Esophagus (tissue), 2 donors: ENCODE measurements around the gene CCDC88C. TPM values are rescaled to one million over a fixed set of nuclear protein-coding genes. Genes with fewer than 3 reads are reported as not detected.

ENCODE experiments used
- H3K27ac ChIP-seq, 2 donors: one replicate each; pipeline ENCODE4 v1.5.1; 2013; ENCODE audit warnings: low read depth in 2 of 2, mild to moderate bottlenecking in 2 of 2, inconsistent platforms in 1 of 2, low read length in 1 of 2, moderate library complexity in 1 of 2
- H3K27me3 ChIP-seq, 2 donors: one replicate each; pipeline ENCODE4 v1.6.1; 2013; ENCODE audit warnings: low read length in 2 of 2, control low read depth in 1 of 2, mild to moderate bottlenecking in 1 of 2; ENCODE audit not compliant: insufficient read depth in 2 of 2, control insufficient read depth in 1 of 2
- H3K36me3 ChIP-seq, 2 donors: one replicate each; pipeline ENCODE4 v1.6.1; 2013; ENCODE audit warnings: low read length in 1 of 2; ENCODE audit not compliant: control insufficient read depth in 2 of 2, insufficient read depth in 2 of 2
- H3K4me1 ChIP-seq, 2 donors: one replicate each; pipeline ENCODE4 v1.6.1; 2013; ENCODE audit warnings: low read length in 1 of 2; ENCODE audit not compliant: control insufficient read depth in 2 of 2, insufficient read depth in 2 of 2
- H3K4me3 ChIP-seq, 2 donors: one replicate each; pipeline ENCODE4 v1.5.1; 2013; ENCODE audit warnings: low read length in 2 of 2, mild to moderate bottlenecking in 2 of 2, low read depth in 1 of 2, moderate library complexity in 1 of 2
- H3K9me3 ChIP-seq, 2 donors: one replicate each; pipeline ENCODE4 v1.6.1; 2013; ENCODE audit warnings: mild to moderate bottlenecking in 2 of 2, low read depth in 1 of 2, low read length in 1 of 2, moderate library complexity in 1 of 2; ENCODE audit not compliant: control insufficient read depth in 2 of 2, insufficient read depth in 1 of 2
- WGBS, 2 donors: extraction: QIAGEN DNeasy Blood & Tissue Kit; methylation state at CpG; one replicate each; pipeline ENCODE4 v1.1.7; 2013; 5-methylcytosine and 5-hydroxymethylcytosine counted together
- polyA plus RNA-seq, 2 donors: library from polyadenylated mRNA; stranded (reverse); fragments of 200-250 nt; gene quantifications; one replicate each; pipeline ENCODE4 v1.2.3, GENCODE V29; 2013
- donor health status: healthy with polysubstance abuse.
- donor health status: Bipolar disorder and iron deficiency.

CCDC88C gene
- polyA plus RNA-seq, 2 donors: 11.0 to 18.5 TPM

DNA sequence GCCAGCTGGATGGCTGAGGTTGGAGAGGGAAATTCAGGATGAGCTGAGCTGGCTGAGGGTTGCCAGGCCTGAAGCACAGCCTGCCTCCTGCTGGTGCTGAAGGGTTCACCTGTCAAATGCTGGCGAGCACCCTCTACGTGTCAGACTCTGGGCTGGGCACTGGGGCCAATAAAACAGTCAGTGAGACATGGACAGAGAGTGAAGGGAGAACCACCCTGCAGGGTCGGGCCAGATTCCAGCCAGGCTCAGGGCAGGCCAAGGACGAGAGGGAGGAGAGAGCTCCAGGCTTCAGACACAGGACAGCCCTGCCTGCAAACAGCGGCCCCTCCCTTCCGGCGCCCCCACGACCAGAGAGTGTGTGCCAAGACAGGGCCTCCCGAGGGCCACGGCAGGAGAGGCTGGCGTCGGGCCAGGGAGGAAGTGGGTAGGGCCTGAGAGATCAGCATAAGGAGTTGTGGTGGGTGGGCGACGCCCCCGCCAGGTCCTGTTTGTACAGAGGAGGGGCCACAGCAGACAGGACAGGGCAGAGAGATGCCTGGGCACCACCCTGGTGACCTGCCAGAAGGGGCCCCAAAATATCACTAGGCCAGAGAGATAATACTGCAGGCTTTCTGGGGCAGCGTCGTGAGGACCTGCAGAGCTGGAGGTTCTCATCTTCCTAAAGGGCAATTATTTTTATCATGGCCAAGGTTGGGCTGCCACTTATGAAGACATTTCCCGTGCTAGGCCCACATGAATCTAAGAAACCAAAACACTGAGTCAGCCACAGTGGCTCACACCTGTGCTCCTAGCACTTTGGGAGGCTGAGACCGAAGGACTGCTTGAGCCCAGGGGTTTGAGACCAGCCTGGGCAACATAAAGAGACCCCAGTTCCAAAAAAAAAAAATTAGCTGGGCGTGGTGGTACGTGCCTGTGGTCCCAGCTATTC, 100.0 kb downstream of the CCDC88C start:
- H3K36me3 ChIP-seq: peaks cover 0 to 28% of the 10 kb centered on the region in 2 donors
- 23 to 26% methylated on average over 21 of the region's 21 CpGs for WGBS, 2 donors
- no peaks in the 10 kb centered on the region for H3K4me1 ChIP-seq
- H3K27ac ChIP-seq: peak overlapping the region; percentile 40 to 71
- H3K4me3 ChIP-seq: no peak overlapping the region
- H3K27me3 ChIP-seq: no peaks in the 10 kb centered on the region
- no peaks in the 10 kb centered on the region for H3K9me3 ChIP-seq

DNA sequence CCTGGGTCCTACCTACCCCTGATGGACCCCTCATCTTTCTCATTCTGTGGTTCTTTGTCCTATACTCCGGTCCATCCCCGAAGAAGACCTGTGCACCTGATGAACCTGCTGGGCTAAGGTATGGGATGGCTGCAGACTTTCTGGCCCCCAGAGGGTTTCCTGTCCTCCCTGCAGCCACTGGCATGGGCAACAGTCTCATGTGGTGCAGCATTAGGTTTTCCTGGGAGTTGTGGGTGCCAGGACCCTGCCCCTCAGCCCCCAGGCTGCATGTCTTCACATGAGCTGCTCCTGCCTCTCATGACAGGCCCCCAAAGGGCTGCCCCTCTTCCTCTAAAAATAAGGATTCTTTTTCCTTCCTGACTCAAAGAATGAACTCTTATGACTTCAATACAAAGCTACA, 100.9 kb downstream of the CCDC88C start:
- H3K36me3 ChIP-seq: peaks cover 0 to 29% of the 10 kb centered on the region in 2 donors
- H3K27ac ChIP-seq: no peak overlapping the region

DNA sequence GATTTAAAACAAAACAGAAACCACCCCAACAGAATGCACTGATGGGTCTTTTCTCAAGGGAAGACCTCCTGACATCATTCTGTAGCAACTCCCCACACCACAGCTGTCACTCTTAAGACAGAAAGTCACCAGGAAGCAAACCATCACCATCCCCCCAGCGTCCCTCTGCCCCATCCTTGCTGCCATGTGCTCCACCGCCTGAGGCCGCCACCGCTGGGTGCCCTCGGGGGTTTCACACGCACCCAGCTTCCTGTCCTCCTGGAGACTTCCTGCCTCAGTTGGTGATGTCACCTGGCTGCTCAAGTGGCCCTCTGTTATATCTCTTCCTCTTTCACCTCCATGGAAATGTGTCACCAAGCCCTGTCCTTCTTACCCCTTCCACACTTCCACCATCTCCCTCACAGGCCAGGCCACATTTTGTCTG, 101.8 kb downstream of the CCDC88C start:
- H3K4me1 ChIP-seq: peaks cover 0 to 7% of the 10 kb centered on the region in 2 donors
- no peaks in the 10 kb centered on the region for H3K9me3 ChIP-seq
- peaks cover 2 to 27% of the 10 kb centered on the region in 2 donors for H3K36me3 ChIP-seq
- H3K4me3 ChIP-seq: no peak overlapping the region
- peak overlapping the region in 1 of 2 donors; percentile 35 for H3K27ac ChIP-seq
- WGBS, 2 donors: 66 to 76% methylated on average over 6 of the region's 6 CpGs
- H3K27me3 ChIP-seq: no peaks in the 10 kb centered on the region

More for the DNA sequence above, 100.9 kb downstream of the CCDC88C start:
- Histone ChIP-seq H3K27me3 (no peaks in the 10 kb centered on the region), H3K4me1 (no peaks in the 10 kb centered on the region), H3K4me3 (no peak overlapping the region), H3K9me3 (no peaks in the 10 kb centered on the region)
- 98 to 99% methylated on average over 2 of the region's 2 CpGs for WGBS, 2 donors

DNA sequence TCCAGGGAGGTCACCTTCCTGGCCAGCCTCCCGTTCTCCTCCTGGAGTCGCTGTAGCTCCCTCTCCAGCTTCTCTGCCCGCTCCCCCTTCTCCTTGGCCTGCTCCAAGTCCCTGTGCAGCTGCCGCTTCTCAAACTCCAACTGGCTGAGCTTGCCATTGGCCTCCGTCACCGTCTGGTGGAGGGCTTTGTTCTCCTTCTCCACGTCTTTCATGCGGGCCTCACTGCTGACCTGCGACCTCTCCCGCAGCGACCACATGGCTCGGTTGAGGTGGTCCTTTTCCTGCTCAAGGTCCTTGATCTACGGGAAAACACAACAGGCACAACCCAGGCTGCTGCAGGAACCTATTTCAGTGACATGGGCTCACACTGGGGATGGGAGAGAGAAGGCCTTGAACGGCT, 103.8 kb downstream of the CCDC88C start:
- peaks cover 8 to 30% of the 10 kb centered on the region in 2 donors for H3K36me3 ChIP-seq
- H3K27ac ChIP-seq: no peak overlapping the region
- no peak overlapping the region for H3K4me3 ChIP-seq
- H3K9me3 ChIP-seq: no peaks in the 10 kb centered on the region
- H3K4me1 ChIP-seq: peaks cover 0 to 7% of the 10 kb centered on the region in 2 donors
- H3K27me3 ChIP-seq: no peaks in the 10 kb centered on the region
- WGBS, 2 donors: 91 to 95% methylated on average over 14 of the region's 14 CpGs

DNA sequence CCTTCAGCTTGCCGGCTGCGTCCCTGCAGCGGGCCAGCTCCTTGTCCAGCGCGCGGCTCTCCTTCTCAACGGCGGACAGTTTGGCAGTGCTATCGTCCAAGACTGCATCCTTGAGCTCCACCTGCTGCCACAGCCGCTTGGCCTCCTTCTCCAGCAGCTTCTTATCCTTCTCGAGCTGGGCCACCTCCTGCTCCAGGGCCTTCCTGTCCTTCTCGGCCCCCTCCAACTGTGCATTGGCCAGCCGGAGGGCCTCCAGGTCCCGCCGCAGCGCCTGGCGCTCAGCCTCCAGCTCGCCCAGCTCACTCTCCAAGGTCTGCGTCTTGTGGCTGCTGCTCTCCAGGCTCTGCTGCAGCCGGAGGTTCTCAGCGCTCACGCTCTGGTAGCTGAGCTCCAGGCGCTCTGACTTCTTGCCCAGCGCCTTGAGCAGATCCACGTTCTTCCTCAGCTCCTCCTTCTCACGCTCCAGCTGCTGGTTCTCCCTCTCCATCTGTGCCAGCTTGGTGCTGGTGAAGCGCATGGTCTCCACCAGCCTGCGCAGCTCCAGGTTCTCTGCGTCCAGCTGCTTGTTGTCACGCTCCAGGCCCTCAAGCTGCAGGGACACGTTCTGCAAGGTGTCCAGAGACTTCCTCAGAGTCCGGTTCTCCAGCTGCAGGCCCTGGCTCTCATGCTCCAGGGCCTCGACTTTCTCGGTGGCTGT, 104.3 kb downstream of the CCDC88C start:
- Histone ChIP-seq H3K4me3 (no peak overlapping the region), H3K4me1 (peaks cover 0 to 7% of the 10 kb centered on the region in 2 donors), H3K36me3 (peaks cover 8 to 34% of the 10 kb centered on the region in 2 donors), H3K27ac (no peak overlapping the region), H3K9me3 (no peaks in the 10 kb centered on the region), H3K27me3 (no peaks in the 10 kb centered on the region)
- 91% methylated on average over 34 of the region's 34 CpGs for WGBS, 2 donors

DNA sequence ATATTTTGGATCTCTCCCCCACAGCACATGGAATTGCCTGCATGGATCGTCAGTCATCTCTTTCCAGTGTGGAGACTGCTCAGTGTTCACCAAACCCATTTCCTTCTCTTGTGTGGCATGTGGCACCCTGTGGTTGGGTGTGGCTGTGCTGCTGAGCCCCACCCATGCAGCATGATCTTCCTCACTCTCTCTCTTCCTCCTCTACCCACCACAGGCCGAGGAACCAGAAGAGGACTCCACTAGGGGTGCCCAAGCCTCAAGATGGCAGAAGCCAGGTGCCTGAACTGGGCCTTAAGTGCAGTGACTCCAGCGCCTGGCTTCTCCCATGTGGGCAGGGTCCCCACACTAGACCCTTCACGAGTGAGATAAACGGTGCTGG, 106.3 kb downstream of the CCDC88C start:
- Histone ChIP-seq H3K4me1 (peaks cover 0 to 7% of the 10 kb centered on the region in 2 donors), H3K4me3 (no peak overlapping the region), H3K27ac (no peak overlapping the region), H3K9me3 (no peaks in the 10 kb centered on the region), H3K27me3 (no peaks in the 10 kb centered on the region), H3K36me3 (peaks cover 11 to 53% of the 10 kb centered on the region in 2 donors)
- 61 to 64% methylated on average over 5 of the region's 5 CpGs for WGBS, 2 donors

DNA sequence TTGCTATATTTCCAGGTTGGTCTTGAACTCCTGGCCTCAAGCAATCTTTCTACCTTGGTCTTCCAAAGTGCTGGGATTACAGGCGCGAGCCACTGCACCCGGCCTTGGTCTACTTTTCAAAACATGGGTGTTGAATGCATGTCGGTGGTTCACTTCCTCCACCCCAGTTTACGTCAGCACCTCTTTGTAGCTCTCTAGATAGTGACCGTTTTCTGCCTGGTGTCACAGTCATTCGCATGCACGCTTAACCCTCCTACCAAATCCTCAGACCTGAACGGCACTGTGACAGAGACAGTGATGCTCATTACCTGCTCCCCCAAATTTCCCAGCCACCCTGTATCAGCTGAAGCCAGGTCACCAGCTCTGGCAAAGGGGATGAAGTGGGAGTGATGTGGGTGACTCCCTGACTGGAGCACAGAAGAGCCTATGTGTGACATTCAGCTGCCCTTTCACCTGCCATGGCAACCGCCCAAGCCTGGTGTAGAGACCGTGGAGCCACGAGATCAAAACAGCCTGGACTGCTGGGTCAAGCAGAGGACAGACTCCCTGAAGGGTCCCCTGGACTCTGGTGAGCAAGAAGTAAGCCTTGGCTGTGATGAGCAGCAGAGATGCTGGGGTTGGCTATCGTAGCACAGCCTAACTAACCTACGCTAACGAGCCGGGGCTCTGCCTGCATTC, 106.9 kb downstream of the CCDC88C start:
- Histone ChIP-seq H3K4me3 (no peak overlapping the region), H3K9me3 (no peaks in the 10 kb centered on the region), H3K27ac (no peak overlapping the region), H3K4me1 (peaks cover 0 to 7% of the 10 kb centered on the region in 2 donors), H3K36me3 (peaks cover 11 to 57% of the 10 kb centered on the region in 2 donors), H3K27me3 (no peaks in the 10 kb centered on the region)
- 88 to 89% methylated on average over 16 of the region's 16 CpGs for WGBS, 2 donors

DNA sequence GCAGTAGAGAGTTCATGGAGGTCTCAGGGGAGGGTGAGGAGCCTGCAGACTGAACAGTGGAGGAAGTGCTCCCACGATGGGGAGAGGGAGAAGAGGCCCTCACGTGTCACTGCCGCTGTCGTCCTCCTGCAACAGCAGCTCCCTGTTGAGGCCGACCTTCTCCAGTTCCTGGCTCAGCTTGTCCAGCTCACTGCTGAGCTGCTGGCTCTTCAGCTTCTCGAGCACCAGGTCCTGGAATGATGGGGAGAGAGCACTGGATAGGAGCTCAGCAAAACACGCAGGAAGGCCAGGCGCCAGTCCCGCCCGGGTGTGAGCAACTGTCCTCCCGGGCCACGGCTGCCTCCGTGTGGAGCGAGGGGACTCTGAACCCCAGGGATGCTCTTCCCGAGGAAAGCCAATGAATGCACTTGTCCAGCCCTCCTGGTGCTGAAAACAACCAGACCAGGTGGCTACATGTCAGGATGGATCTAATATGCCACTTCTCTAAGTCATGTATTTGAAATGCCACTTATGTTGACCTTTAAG, 107.8 kb downstream of the CCDC88C start:
- WGBS, 2 donors: 84% methylated on average over 14 to 15 of the region's 15 CpGs
- H3K4me1 ChIP-seq: peaks cover 0 to 7% of the 10 kb centered on the region in 2 donors

DNA sequence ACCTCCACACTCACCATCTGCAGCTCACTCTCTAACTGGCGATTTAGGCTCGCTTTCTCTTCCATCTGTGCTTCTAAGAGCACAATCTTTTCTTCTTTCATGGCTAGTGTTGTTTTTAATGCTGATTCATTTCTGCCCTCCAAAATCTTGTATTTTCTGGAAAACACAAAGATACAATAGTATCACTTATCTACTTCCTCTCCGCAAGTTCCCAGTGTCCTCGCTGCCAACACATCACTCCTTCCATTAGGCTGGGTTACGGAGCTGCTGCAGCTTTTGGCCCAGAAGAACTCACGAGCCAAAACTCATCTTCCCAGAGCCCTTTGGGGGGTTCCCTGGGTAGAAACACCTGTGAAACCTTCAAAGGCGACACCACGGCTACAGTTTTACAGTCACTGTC, 109.3 kb downstream of the CCDC88C start:
- peaks cover 0 to 7% of the 10 kb centered on the region in 2 donors for H3K4me1 ChIP-seq
- no peaks in the 10 kb centered on the region for H3K27me3 ChIP-seq
- no peak overlapping the region for H3K4me3 ChIP-seq
- peaks cover 11 to 52% of the 10 kb centered on the region in 2 donors for H3K36me3 ChIP-seq
- no peak overlapping the region for H3K27ac ChIP-seq
- H3K9me3 ChIP-seq: no peaks in the 10 kb centered on the region
- 93 to 96% methylated on average over 8 of the region's 8 CpGs for WGBS, 2 donors

More for the DNA sequence above, 107.8 kb downstream of the CCDC88C start:
- H3K9me3 ChIP-seq: no peaks in the 10 kb centered on the region
- peaks cover 11 to 53% of the 10 kb centered on the region in 2 donors for H3K36me3 ChIP-seq
- no peak overlapping the region for H3K4me3 ChIP-seq
- H3K27me3 ChIP-seq: no peaks in the 10 kb centered on the region
- H3K27ac ChIP-seq: no peak overlapping the region
